B cell (primary cell): ENCODE measurements around the gene GINM1. TPM values are rescaled to one million over a fixed set of nuclear protein-coding genes. Genes with fewer than 3 reads are reported as not detected.

Source experiments
- ATAC-seq: fragments of 200-7000 bp; cut with Tn5 transposase; one replicate; pipeline ENCODE4 v1.10.0; 2021; ENCODE audit warnings: low read depth, mild to moderate bottlenecking, moderate number of reproducible peaks, moderate library complexity
- CTCF ChIA-PET: fragments of 350-600 bp; sonication (Branson Sonifier 250); formaldehyde crosslinking; loops from one replicate; lab custom pipeline; 2021; ENCODE audit warnings: antibody characterized with exemption, inconsistent platforms; lab: Charles Lee
- POLR2A ChIA-PET: fragments of 350-600 bp; sonication (Branson Sonifier 250); formaldehyde crosslinking; loops from one replicate; lab custom pipeline; 2021; ENCODE audit warnings: antibody characterized with exemption; lab: Charles Lee
- DNase-seq: peaks from one replicate; pipeline ENCODE4 v3.0.0; 2013
- H2AFZ ChIP-seq: 2 replicates; pipeline ENCODE4 v1.6.1; 2012; ENCODE audit warnings: mild to moderate bottlenecking, low read depth, low read length; ENCODE audit not compliant: insufficient read depth, poor library complexity, severe bottlenecking
- H3K27ac ChIP-seq, 2 donors: 1 replicate in 1 of 2; 2 replicates in 1 of 2; pipeline ENCODE4 v1.5.1; 2012 to 2013; ENCODE audit warnings: low read length in 2 of 2, mild to moderate bottlenecking in 2 of 2, moderate library complexity in 1 of 2
- H3K27me3 ChIP-seq, 4 experiments: fragments of 200-600 bp in 1 of 4; sonication (generic) in 1 of 4; replicated peaks in 1 of 4; 1 replicate in 2 of 4; 2 replicates in 2 of 4; pipeline versions ENCODE4 v1.6.1 to v1.7.0; 2013 to 2016; ENCODE audit warnings: low read length in 3 of 4, mild to moderate bottlenecking in 2 of 4, mixed read lengths in 1 of 4, moderate library complexity in 1 of 4; ENCODE audit not compliant: insufficient read depth in 4 of 4, control insufficient read depth in 3 of 4; ENCODE audit errors: control extremely low read depth in 1 of 4
- H3K36me3 ChIP-seq, 2 experiments: replicated peaks in 1 of 2; 1 replicate in 1 of 2; 2 replicates in 1 of 2; pipeline versions ENCODE4 v1.6.1 to v1.7.1; 2013; ENCODE audit warnings: low read length in 1 of 2; ENCODE audit not compliant: insufficient read depth in 2 of 2, control insufficient read depth in 1 of 2; ENCODE audit errors: control extremely low read depth in 1 of 2, extremely low read depth in 1 of 2
- H3K4me1 ChIP-seq, 2 donors: fragments of 200-600 bp in 1 of 2; sonication (generic) in 1 of 2; 1 replicate in 1 of 2; 2 replicates in 1 of 2; pipeline versions ENCODE4 v1.5.1 to v1.6.1; 2013 to 2017; ENCODE audit warnings: low read length in 2 of 2; ENCODE audit not compliant: control insufficient read depth in 2 of 2, insufficient read depth in 2 of 2
- H3K4me2 ChIP-seq: replicated peaks from 2 replicates; pipeline ENCODE3; 2012; ENCODE audit warnings: mild to moderate bottlenecking, low read depth, low read length; ENCODE audit not compliant: poor library complexity, severe bottlenecking
- H3K4me3 ChIP-seq, 5 experiments: fragments of 200-600 bp in 1 of 5; sonication (generic) in 1 of 5; 1 replicate in 3 of 5; 2 replicates in 2 of 5; pipeline versions ENCODE4 v1.5.1 to v1.7.0; 2011 to 2016; ENCODE audit warnings: low read length in 4 of 5, mild to moderate bottlenecking in 4 of 5, low read depth in 2 of 5, control low read depth in 1 of 5, moderate library complexity in 1 of 5; ENCODE audit not compliant: insufficient read depth in 1 of 5; ENCODE audit errors: control extremely low read depth in 1 of 5, extremely low read depth in 1 of 5
- H3K79me2 ChIP-seq: fragments of 200-600 bp; sonication (generic); one replicate; pipeline ENCODE4 v1.6.0; 2016; ENCODE audit warnings: low read length; ENCODE audit not compliant: control insufficient read depth, insufficient read depth
- H3K9ac ChIP-seq: fragments of 200-600 bp; sonication (generic); 2 replicates; pipeline ENCODE4 v1.6.1; 2017; ENCODE audit warnings: mild to moderate bottlenecking, low read length, moderate library complexity
- H3K9me3 ChIP-seq, 3 donors: one replicate each; pipeline versions ENCODE4 v1.6.1 to v1.7.1; 2013; ENCODE audit warnings: low read length in 2 of 3; ENCODE audit not compliant: control insufficient read depth in 2 of 3, insufficient read depth in 1 of 3; ENCODE audit errors: control extremely low read depth in 1 of 3
- H4K20me1 ChIP-seq: 2 replicates; pipeline ENCODE4 v1.6.0; 2012; ENCODE audit warnings: mild to moderate bottlenecking, low read length; ENCODE audit not compliant: insufficient read depth, control insufficient read depth, poor library complexity, severe bottlenecking
- H3K27ac Mint-ChIP-seq: one replicate; pipeline ENCODE4 v1.8.0; 2021; ENCODE audit warnings: mixed read lengths
- H3K27me3 Mint-ChIP-seq: one replicate; pipeline ENCODE4 v1.8.0; 2021; ENCODE audit warnings: mixed read lengths
- H3K4me1 Mint-ChIP-seq: one replicate; pipeline ENCODE4 v1.8.0; 2021; ENCODE audit warnings: mixed read lengths
- H3K4me3 Mint-ChIP-seq: one replicate; pipeline ENCODE4 v1.8.0; 2021; ENCODE audit warnings: mixed read lengths
- H3K9me3 Mint-ChIP-seq: one replicate; pipeline ENCODE4 v1.8.0; 2022; ENCODE audit warnings: mixed read lengths; ENCODE audit not compliant: insufficient read depth
- CTCF ChIP-seq: fragments of 200-600 bp; IDR thresholded peaks from one replicate; pipeline ENCODE4 v1.8.0; 2022; ENCODE audit warnings: antibody characterized with exemption, mild to moderate bottlenecking
- EZH2 ChIP-seq: IDR thresholded peaks from 2 replicates; pipeline ENCODE4 v1.6.1; 2012; ENCODE audit warnings: borderline replicate concordance, low read depth, mild to moderate bottlenecking, moderate library complexity, low read length; ENCODE audit not compliant: insufficient read depth, poor library complexity, severe bottlenecking
- WGBS: methylation state at CpG from one replicate; pipeline ENCODE4 v1.1.5; 2013; ENCODE audit warnings: missing lambda C conversion rate; ENCODE audit not compliant: insufficient coverage; 5-methylcytosine and 5-hydroxymethylcytosine counted together
- intact Hi-C: fragments of 100-400 bp; cut with micrococcal nuclease; formaldehyde crosslinking; loops from one replicate; pipeline ENCODE4 v1.10.0; 2022
- polyA plus RNA-seq: library from polyadenylated mRNA; depleted of rRNA; stranded (reverse); fragments of >200 nt; gene quantifications from 2 replicates; pipeline ENCODE4 v1.2.3, GENCODE V29; 2012
- total RNA-seq, 2 donors: library from RNA; stranded (reverse); fragments of 120-200 nt in 1 of 2; gene quantifications; 1 replicate in 1 of 2; 2 replicates in 1 of 2; pipeline versions ENCODE4 v1.2.3 to v1.2.4, GENCODE V29; 2013 to 2022

The GINM1 gene
- total and polyA plus RNA-seq, 2 donors (not counting 1 experiment from before 2014, with no cell fraction given): 14.4 to 23.0 TPM

GRCh38 chr6:149559389-149559788 lies 6.8 kb upstream of the GINM1 start:
- ChIA-PET CTCF (interaction anchor here (7.9 kb wide), 1 partner anchor 12 kb away, joined by 90 read pairs; the partner anchor contains the start of gene PPIL4), POLR2A (no interaction called here)
- H3K27ac ChIP-seq: no peak overlapping the region
- no peaks in the 10 kb centered on the region for H3K36me3 ChIP-seq
- Mint-ChIP-seq H3K27ac (no peak overlapping the region), H3K27me3 (peaks cover 22% of the 10 kb centered on the region), H3K4me3 (no peak overlapping the region), H3K4me1 (peaks cover 1% of the 10 kb centered on the region), H3K9me3 (no peaks in the 10 kb centered on the region)
- no peak overlapping the region for H3K4me3 ChIP-seq
- H4K20me1 ChIP-seq: no peaks in the 10 kb centered on the region
- H3K79me2 ChIP-seq: no peaks in the 10 kb centered on the region
- H3K9me3 ChIP-seq: no peaks in the 10 kb centered on the region
- H3K4me2 ChIP-seq: no peak overlapping the region
- no peak for TF ChIP-seq CTCF
- ATAC-seq (no peak), DNase-seq (no peak)
- peaks cover 0 to 3% (median 0%) of the 10 kb centered on the region in 4 experiments for H3K27me3 ChIP-seq
- H2AFZ ChIP-seq: no peak overlapping the region
- H3K9ac ChIP-seq: no peak overlapping the region
- WGBS: 71% methylated on average over 2 of the region's 2 CpGs
- no peaks in the 10 kb centered on the region for H3K4me1 ChIP-seq
- intact Hi-C loops: no loop called here

- H3K4me3 ChIP-seq: no peak overlapping the region
- ChIA-PET POLR2A (no interaction called here), CTCF (interaction anchor here (7.9 kb wide), 1 partner anchor 13 kb away, joined by 90 read pairs; the partner anchor contains the start of gene PPIL4)
- no peak overlapping the region for H3K4me2 ChIP-seq
- Mint-ChIP-seq H3K27ac (no peak overlapping the region), H3K4me1 (peaks cover 7% of the 10 kb centered on the region), H3K9me3 (no peaks in the 10 kb centered on the region), H3K27me3 (peaks cover 16% of the 10 kb centered on the region), H3K4me3 (no peak overlapping the region)
- H3K4me1 ChIP-seq: peaks cover 3 to 6% of the 10 kb centered on the region in 2 donors
- ATAC-seq (no peak), DNase-seq (peak; percentile 28)
- no peaks in the 10 kb centered on the region for H3K27me3 ChIP-seq
- no peaks in the 10 kb centered on the region for H3K79me2 ChIP-seq
- H3K27ac ChIP-seq: no peak overlapping the region
- H2AFZ ChIP-seq: no peak overlapping the region
- H3K36me3 ChIP-seq: no peaks in the 10 kb centered on the region
- intact Hi-C loops: loop anchor here (10.0 kb wide), 2 partner anchors 444 to 796 kb away; no protein-coding TSS in a partner anchor
- peak; percentile 76 for TF ChIP-seq CTCF
- TF ChIP-seq EZH2: no peak
- no peak overlapping the region for H3K9ac ChIP-seq
- WGBS: 80% methylated on average over 1 of the region's 3 CpGs
- no peaks in the 10 kb centered on the region for H3K9me3 ChIP-seq
- H4K20me1 ChIP-seq: no peaks in the 10 kb centered on the region
Measured at GRCh38 chr6:149560736-149561135, 5.4 kb upstream of the GINM1 start.
